ENCODE results near the gene GJC2.
"Not testable (repeated sequence)": the region's sequence is repeated elsewhere in the genome, so short reads cannot be mapped to it uniquely, and the experiment has no call there.

Gene GJC2

DNA sequence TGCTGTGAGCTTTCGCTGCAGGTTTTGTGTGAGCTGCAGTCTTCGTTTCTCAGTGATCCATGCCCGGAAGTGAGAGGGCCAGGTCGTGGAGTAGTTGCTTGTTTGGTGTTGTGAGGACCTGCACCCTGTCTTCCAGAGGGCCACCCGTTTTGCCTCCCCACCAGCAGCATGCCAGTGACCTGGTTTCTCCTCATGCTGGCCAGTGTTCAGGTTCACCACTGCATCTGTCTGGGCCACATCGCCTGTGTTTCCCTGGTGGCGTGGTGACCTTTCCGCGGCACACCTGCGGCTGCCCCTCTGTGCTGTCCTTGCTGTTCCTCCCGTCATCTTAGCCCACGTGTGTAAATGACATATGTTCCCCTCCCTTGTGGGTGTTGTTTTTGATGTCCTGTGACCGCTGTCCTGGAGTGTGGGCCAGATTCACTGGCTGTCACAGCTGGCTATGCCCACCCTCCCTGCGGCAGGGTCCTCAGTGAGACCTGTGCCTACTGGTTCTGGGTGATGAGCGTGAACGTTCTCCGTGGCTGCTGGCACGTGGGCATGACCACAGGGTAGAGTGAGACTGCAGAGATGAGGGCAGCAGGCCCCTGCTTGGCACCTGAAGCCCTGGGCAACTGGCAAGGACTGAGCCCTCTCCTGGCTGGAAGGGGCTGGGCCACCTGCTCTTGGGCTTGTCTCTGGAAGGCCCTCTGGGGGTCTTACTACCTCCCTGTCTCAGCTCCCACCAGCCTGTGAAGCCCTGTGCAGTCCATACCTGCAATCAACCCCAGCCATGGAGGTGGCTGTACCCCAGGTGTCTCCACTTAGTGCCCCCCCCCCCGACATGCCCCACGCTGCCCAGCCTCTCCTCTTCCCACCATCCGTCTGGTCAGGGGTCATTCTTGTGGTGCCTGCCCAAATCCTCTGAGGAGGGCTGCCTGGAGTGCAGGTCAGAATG, 23.1 kb downstream of the GJC2 start:
- H3K9me2 ChIP-seq (replicated peaks; ENCODE audit: low read depth, low read length), result no peaks in the 10 kb centered on the region

DNA sequence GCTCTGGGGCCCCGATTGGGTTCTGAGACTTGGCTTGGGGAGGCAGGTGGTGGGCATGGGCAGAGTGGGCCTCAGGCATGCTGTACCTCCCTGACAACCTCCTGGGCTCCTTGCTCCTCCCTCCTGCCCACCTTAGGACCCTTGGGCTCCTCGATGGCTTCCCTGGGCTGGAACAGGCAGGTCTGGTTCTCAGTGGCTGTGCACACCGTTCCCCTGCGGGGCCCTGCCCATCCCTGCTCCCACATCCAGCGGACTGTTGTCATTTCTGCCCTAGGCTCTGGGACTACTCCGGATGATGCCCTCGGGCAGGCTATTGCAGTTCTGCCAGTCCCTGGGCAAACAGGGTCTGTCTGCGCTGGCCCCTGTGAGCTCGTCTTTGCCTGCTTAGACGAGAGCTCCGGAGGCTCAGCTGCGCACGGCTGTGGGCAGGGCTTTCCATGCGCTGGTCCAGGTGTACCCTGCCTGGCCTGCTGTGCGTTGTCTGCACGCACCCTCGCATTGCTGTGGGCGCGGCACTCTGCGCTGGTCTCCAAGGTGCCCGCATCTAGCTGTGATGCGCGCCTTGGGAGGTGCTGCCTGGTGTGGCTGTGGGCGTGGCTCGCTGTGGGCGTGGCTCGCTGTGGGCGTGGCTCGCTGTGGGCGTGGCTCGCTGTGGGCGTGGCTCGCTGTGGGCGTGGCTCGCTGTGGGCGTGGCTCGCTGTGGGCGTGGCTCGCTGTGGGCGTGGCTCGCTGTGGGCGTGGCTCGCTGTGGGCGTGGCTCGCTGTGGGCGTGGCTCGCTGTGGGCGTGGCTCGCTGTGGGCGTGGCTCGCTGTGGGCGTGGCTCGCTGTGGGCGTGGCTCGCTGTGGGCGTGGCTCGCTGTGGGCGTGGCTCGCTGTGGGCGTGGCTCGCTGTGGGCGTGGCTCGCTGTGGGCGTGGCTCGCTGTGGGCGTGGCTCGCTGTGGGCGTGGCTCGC, 24.1 kb downstream of the GJC2 start:
- not testable (repeated sequence) for H4K20me1 ChIP-seq (ENCODE audit: insufficient read depth, low read length, poor library complexity, severe bottlenecking); H3K9me3 ChIP-seq (ENCODE audit: insufficient read depth, low read depth, low read length); H2AFZ ChIP-seq (ENCODE audit: low read length); H3K4me1 ChIP-seq (ENCODE audit: insufficient read depth, low read length, poor library complexity, severe bottlenecking); H3K9me2 ChIP-seq (replicated peaks; ENCODE audit: low read depth, low read length); H3K4me3 ChIP-seq (ENCODE audit: low read length, poor library complexity, severe bottlenecking); H3K27me3 ChIP-seq (ENCODE audit: insufficient read depth, low read length, poor library complexity, severe bottlenecking); H3F3A ChIP-seq (ENCODE audit: low read depth); H3K9ac ChIP-seq (ENCODE audit: low read depth, low read length, poor library complexity, severe bottlenecking); H3K4me2 ChIP-seq (ENCODE audit: low read depth, low read length, poor library complexity, severe bottlenecking)
- peaks cover 17% of the 10 kb centered on the region; the same call in 1 of the 2 replicates for H3K36me3 ChIP-seq (ENCODE audit: insufficient read depth, low read length)
- peaks cover 33% of the 10 kb centered on the region; the same call in 1 of the 2 replicates for H3K79me2 ChIP-seq (ENCODE audit: insufficient read depth, low read length)

More for the DNA sequence above, 23.1 kb downstream of the GJC2 start:
- TF ChIP-seq EZH2phosphoT487 (IDR thresholded peaks at IDR 0.05; ENCODE audit: borderline replicate concordance), result no peak
- TF ChIP-seq, protein P1, sequence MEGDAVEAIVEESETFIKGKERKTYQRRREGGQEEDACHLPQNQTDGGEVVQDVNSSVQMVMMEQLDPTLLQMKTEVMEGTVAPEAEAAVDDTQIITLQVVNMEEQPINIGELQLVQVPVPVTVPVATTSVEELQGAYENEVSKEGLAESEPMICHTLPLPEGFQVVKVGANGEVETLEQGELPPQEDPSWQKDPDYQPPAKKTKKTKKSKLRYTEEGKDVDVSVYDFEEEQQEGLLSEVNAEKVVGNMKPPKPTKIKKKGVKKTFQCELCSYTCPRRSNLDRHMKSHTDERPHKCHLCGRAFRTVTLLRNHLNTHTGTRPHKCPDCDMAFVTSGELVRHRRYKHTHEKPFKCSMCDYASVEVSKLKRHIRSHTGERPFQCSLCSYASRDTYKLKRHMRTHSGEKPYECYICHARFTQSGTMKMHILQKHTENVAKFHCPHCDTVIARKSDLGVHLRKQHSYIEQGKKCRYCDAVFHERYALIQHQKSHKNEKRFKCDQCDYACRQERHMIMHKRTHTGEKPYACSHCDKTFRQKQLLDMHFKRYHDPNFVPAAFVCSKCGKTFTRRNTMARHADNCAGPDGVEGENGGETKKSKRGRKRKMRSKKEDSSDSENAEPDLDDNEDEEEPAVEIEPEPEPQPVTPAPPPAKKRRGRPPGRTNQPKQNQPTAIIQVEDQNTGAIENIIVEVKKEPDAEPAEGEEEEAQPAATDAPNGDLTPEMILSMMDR (conservative IDR thresholded peaks at IDR 0.05; ENCODE audit: low read length), result no peak
- H3F3A ChIP-seq (ENCODE audit: low read depth), result no peaks in the 10 kb centered on the region
- H3K4me2 ChIP-seq (ENCODE audit: low read depth, low read length, poor library complexity, severe bottlenecking), result no peak overlapping the region
- peaks cover 3% of the 10 kb centered on the region for H4K20me1 ChIP-seq (ENCODE audit: insufficient read depth, low read length, poor library complexity, severe bottlenecking)
- H3K4me3 ChIP-seq (ENCODE audit: low read length, poor library complexity, severe bottlenecking), result no peak overlapping the region
- H3K79me2 ChIP-seq (ENCODE audit: insufficient read depth, low read length), result peaks cover 42% of the 10 kb centered on the region; the same call in 1 of the 2 replicates
- H3K9ac ChIP-seq (ENCODE audit: low read depth, low read length, poor library complexity, severe bottlenecking), result no peak overlapping the region
- H3K4me1 ChIP-seq (ENCODE audit: insufficient read depth, low read length, poor library complexity, severe bottlenecking), result peaks cover 13% of the 10 kb centered on the region
- no peaks in the 10 kb centered on the region for H3K27me3 ChIP-seq (ENCODE audit: insufficient read depth, low read length, poor library complexity, severe bottlenecking)
- peaks cover 17% of the 10 kb centered on the region; the same call in 1 of the 2 replicates for H3K36me3 ChIP-seq (ENCODE audit: insufficient read depth, low read length)
- no peak overlapping the region for H2AFZ ChIP-seq (ENCODE audit: low read length)
- no peaks in the 10 kb centered on the region for H3K9me3 ChIP-seq (ENCODE audit: insufficient read depth, low read depth, low read length)

DNA sequence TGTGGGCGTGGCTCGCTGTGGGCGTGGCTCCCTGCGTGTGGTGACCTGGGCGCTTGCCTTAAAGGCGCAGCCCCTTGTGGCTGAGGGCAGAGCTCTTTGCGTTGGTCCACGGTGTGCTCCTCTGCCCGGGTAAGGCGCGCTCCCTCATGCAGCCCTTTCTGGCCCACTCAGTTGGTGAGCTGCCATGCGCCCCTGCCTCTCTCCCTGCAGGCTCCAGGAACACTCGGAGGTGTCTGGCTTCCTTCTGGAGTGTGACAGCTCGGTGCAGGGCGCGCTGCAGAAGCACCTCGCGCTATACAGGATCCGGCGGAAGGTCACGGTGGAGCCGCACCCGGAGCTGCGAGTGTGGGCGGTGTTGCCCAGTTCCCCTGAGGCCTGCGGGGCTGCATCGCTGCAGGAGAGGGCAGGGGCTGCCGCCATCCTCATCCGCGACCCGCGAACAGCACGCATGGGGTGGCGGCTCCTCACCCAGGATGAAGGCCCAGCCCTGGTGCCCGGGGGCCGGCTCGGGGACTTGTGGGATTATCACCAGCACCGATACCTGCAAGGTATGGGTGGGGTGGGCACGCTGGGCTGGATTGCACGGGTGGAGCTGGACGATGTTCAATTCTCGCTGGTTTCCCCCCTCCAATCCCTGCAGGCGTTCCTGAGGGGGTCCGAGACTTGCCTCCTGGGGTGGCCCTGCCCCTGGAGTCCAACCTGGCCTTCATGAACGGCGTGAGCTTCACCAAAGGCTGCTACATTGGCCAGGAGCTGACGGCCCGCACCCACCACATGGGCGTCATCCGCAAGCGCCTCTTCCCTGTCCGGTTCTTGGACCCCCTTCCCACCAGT, 25.0 kb downstream of the GJC2 start:
- Histone ChIP-seq H4K20me1 (ENCODE audit: insufficient read depth, low read length, poor library complexity, severe bottlenecking) (no peaks in the 10 kb centered on the region), H3K4me1 (ENCODE audit: insufficient read depth, low read length, poor library complexity, severe bottlenecking) (peaks cover 3% of the 10 kb centered on the region), H3K79me2 (ENCODE audit: insufficient read depth, low read length) (peaks cover 24% of the 10 kb centered on the region; the same call in 1 of the 2 replicates), H3K9ac (ENCODE audit: low read depth, low read length, poor library complexity, severe bottlenecking) (no peak overlapping the region), H3K4me2 (ENCODE audit: low read depth, low read length, poor library complexity, severe bottlenecking) (no peak overlapping the region), H3K36me3 (ENCODE audit: insufficient read depth, low read length) (peaks cover 17% of the 10 kb centered on the region; the same call in 1 of the 2 replicates), H3K9me2 (replicated peaks; ENCODE audit: low read depth, low read length) (no peaks in the 10 kb centered on the region), H3K27me3 (ENCODE audit: insufficient read depth, low read length, poor library complexity, severe bottlenecking) (no peaks in the 10 kb centered on the region), H3K4me3 (ENCODE audit: low read length, poor library complexity, severe bottlenecking) (no peak overlapping the region), H3F3A (ENCODE audit: low read depth) (no peaks in the 10 kb centered on the region), H2AFZ (ENCODE audit: low read length) (no peak overlapping the region), H3K9me3 (ENCODE audit: insufficient read depth, low read depth, low read length) (no peaks in the 10 kb centered on the region)
- TF ChIP-seq, protein P1 (conservative IDR thresholded peaks at IDR 0.05; ENCODE audit: low read length), result no peak
- no peak for TF ChIP-seq EZH2phosphoT487 (IDR thresholded peaks at IDR 0.05; ENCODE audit: borderline replicate concordance)
